Thyroid gland (tissue), 4 donors: ENCODE measurements around the gene RSU1.

ENCODE experiments used
- CTCF ChIP-seq, 6 experiments: fragments of 200-600 bp in 3 of 6; fragments of 450-650 bp in 3 of 6; sonication (generic) in 3 of 6; IDR thresholded peaks; one replicate each; pipeline ENCODE4 v1.5.1; 2016 to 2019; ENCODE audit warnings: antibody characterized with exemption in 6 of 6, mild to moderate bottlenecking in 2 of 6, inconsistent platforms in 1 of 6, moderate library complexity in 1 of 6
- POLR2A ChIP-seq, 2 donors: fragments of 450-650 bp; IDR thresholded peaks; one replicate each; pipeline ENCODE4 v1.6.1; 2017; ENCODE audit warnings: antibody characterized with exemption in 2 of 2, mild to moderate bottlenecking in 2 of 2, moderate library complexity in 1 of 2

GRCh38 chr10:16653224-16653623 is 164.0 kb downstream of the RSU1 start:
- TF ChIP-seq POLR2A (IDR thresholded peaks at IDR 0.05) (no peak), CTCF (IDR thresholded peaks at IDR 0.05) (no peak)
